HG03354 (cell line): ENCODE measurements around the gene PTPRN2.

Source experiments
- ATAC-seq: cut with Tn5 transposase; IDR thresholded peaks from one replicate; pipeline ENCODE4 v1.9.1; 2021; ENCODE audit warnings: mild to moderate bottlenecking; ENCODE audit not compliant: unreplicated experiment, poor library complexity, severe bottlenecking

Gene PTPRN2

GRCh38 chr7:158027646-158028045 is 560.0 kb downstream of the PTPRN2 start:
- no peak for ATAC-seq

GRCh38 chr7:158026636-158027265 is 560.9 kb downstream of the PTPRN2 start:
- ATAC-seq, result no peak

- ATAC-seq, result no peak
These were observed 561.7 kb downstream of the PTPRN2 start for GRCh38 chr7:158025686-158026600.

GRCh38 chr7:158024881-158025280 is 562.7 kb downstream of the PTPRN2 start:
- ATAC-seq, result no peak

GRCh38 chr7:158024351-158024715 is 563.3 kb downstream of the PTPRN2 start:
- no peak for ATAC-seq

GRCh38 chr7:158023681-158024350 is 563.8 kb downstream of the PTPRN2 start:
- ATAC-seq, result no peak

GRCh38 chr7:158023157-158023556 is 564.5 kb downstream of the PTPRN2 start:
- ATAC-seq, result no peak

- no peak for ATAC-seq
These were observed 565.0 kb downstream of the PTPRN2 start for GRCh38 chr7:158022601-158023000.

- no peak for ATAC-seq
These were observed 565.8 kb downstream of the PTPRN2 start for GRCh38 chr7:158021836-158022235.

- ATAC-seq, result no peak
These were observed 566.9 kb downstream of the PTPRN2 start for GRCh38 chr7:158020706-158021095.

- no peak for ATAC-seq
These were observed 567.6 kb downstream of the PTPRN2 start for GRCh38 chr7:158019726-158020705.

GRCh38 chr7:158018971-158019645 is 568.5 kb downstream of the PTPRN2 start:
- no peak for ATAC-seq

GRCh38 chr7:158018098-158018762 is 569.4 kb downstream of the PTPRN2 start:
- no peak for ATAC-seq

- no peak for ATAC-seq
These were observed 570.2 kb downstream of the PTPRN2 start for GRCh38 chr7:158017111-158018097.

GRCh38 chr7:158016180-158017097 is 571.2 kb downstream of the PTPRN2 start:
- no peak for ATAC-seq

GRCh38 chr7:158015403-158016179 is 572.0 kb downstream of the PTPRN2 start:
- no peak for ATAC-seq
